ENCODE results near the gene NLRC5.

GRCh38 chr16:57092786-57093411, 103.5 kb downstream of the NLRC5 start:
- TF ChIP-seq CTCF (IDR thresholded peaks at IDR 0.05) = peak; percentile 72
- no peak for TF ChIP-seq EZH2 (IDR thresholded peaks at IDR 0.05)

Measured in neural progenitor cell (in vitro differentiated cells).